NCI-H1436 (cell line): ENCODE results near the gene DPYSL3.

ENCODE experiments used
- DNase-seq: peaks from one replicate; lab custom pipeline; 2025; lab: John Stamatoyannopoulos, UW

DPYSL3 gene

DNA sequence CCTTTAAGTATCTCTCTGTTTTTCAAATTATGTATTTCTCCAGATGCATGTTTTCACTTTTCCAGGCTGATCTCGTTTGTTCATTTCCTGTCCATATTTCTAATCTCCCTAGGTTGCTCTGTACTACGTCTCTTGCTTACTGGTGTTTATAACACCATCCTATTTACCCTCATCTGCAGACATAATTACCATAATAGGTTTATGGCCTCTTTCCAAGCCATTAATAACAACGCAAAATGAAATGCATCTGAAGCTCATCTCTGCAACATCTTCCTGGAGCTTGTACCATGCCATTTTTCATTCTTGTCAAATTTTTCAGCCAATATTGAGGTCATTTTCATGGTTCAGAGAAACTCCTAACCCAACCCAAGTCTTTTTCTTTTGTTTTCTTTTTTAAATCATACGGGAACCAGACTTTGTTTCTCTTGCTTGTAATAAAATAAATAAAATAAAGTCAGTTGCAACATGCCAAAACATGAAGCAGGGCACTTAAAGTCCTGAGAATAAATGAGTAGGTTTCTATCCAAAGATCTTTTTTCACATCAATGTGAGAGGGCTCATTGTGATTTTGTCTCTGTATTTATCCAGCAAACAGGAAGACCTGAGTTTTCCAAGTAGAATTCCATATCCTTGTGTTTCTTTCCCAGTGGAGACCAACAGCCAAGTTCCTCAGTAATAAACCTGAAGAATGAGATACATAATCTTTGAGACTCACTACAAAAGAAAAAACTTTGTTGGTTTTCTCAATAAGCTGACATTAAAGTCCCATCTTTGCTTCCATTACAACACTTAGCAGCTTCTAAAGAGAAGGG, 37.0 kb downstream of the DPYSL3 start:
- DNase-seq = peak; percentile 58

- no peak for DNase-seq
These were observed 41.8 kb downstream of the DPYSL3 start for GRCh38 chr5:147467973-147468508.

GRCh38 chr5:147466360-147466980, 43.4 kb downstream of the DPYSL3 start:
- DNase-seq = no peak

DNA sequence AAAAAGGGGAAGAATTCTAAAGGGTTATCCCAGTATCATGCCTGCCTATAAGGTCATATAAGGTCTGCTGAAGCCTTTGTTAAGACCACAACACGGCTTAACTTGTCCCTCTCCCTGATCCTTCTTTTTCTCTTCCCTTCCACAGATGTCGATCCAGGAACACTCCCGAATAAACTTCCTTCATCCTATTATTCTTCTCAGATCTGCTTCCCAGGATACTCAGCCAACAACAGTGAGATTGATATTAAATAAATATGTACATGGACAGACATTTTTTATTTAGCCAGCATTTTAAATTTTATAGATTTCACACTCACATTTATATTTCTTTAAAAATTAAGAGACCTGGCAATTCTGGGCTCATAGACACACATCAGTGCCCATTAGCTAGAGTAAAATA, 44.1 kb downstream of the DPYSL3 start:
- no peak for DNase-seq

DNA sequence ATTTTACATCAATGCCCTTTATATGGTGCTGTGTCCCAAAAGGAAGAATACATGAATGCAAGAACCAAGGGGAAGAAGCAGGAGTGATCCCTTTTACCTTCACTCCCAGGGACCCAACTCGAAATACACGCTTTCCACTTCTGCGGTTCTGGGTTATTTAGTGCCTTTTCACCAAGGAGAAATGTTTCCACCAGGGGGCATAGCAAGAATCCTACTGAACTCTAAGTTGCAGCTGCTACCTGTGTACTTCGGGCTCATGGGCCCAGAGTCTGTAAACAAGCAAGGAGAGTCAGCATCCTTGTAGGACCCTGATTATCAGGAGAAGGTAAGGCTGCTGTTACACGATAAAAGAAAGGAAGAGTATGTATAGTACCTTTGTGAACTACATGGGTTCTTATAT, 45.7 kb downstream of the DPYSL3 start:
- peak; percentile 41 for DNase-seq

DNA sequence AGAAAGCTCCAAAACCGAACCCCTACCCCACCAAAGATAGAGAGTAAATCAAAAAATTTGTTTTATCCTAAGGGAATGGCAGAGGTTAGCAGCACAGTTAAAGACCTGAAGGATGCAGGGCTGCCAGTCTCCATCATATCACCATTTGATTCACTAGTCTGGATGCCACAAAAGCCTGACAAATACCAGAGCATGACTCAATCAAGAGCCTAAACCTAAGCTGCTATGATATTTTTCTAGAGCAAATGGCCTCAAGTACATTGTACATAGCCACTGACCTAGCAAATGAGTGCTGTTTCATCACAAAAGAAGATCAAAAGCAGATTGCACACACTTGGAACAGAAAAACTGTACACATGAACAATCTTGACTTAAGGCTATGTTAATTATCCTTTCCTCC, 48.0 kb downstream of the DPYSL3 start:
- DNase-seq = no peak

DNA sequence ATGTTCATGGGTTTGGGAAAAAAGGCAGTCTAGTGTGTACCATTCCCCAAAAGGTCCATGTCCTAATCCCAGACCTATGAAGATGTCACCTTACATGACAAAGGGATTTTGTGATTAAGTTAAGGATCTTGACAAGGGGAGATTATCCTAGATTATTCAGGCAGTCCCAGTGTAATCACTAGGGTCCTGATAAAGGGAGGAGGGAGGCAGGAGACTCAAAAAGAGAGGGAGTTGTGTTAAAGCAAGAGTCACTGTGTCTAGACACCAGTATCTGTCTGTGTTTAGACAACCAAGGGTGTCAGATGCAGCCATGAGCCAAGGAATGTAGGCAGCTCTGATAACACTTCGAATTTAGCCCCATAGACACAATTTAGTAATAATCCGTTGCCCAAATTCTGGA, 49.5 kb downstream of the DPYSL3 start:
- DNase-seq = no peak

DNA sequence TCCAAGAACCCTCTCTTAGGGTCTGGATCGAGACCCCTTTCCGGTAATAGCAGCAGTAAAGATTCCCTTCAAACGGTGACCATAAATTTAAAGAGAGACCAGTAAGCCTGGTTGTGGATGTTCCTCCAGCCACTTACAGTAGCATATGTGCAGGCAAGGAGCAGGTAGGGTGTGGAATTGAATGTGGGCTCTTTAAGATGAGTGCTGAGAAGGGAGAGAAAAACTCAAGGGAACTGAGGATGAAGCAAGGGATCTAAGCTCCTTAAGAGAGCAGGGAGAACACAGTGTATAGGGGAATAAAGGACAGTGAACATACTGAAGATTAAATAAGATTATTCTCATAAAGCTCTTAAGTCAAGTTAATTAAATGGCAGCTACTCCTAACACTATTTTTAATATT, 51.3 kb downstream of the DPYSL3 start:
- no peak for DNase-seq

GRCh38 chr5:147455822-147456450, 53.9 kb downstream of the DPYSL3 start:
- no peak for DNase-seq

DNA sequence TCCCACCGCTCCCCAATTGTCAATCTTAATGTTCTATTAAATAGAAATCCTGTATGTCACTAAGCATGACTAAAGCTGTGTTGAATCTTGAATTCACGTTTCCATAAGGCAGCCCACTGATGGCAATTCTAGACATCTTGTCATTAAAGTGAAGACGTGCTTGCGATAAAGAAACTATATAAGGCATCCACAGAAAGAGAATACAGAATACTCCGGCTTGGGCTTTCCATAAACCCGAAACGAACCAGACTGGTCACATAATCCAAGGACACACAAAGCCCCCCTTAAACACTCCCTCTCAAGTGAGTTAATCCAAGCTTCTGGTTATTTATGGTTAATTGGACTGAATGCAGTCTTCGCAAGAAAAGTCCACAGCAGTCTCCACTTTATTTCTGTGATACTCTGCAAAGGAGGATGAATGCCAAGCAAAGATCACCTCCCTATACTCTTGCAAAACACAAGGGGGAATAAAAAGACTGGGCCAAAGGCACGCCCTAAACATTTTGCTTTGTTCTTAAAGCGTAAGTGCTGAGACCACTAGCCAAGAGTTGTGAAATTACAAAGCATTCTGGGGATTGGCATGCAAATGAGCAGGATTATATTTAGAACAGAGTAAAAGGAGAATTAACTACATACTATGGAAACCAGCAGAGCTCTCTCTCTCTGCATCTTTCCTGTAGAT, 54.7 kb downstream of the DPYSL3 start:
- DNase-seq = no peak

DNA sequence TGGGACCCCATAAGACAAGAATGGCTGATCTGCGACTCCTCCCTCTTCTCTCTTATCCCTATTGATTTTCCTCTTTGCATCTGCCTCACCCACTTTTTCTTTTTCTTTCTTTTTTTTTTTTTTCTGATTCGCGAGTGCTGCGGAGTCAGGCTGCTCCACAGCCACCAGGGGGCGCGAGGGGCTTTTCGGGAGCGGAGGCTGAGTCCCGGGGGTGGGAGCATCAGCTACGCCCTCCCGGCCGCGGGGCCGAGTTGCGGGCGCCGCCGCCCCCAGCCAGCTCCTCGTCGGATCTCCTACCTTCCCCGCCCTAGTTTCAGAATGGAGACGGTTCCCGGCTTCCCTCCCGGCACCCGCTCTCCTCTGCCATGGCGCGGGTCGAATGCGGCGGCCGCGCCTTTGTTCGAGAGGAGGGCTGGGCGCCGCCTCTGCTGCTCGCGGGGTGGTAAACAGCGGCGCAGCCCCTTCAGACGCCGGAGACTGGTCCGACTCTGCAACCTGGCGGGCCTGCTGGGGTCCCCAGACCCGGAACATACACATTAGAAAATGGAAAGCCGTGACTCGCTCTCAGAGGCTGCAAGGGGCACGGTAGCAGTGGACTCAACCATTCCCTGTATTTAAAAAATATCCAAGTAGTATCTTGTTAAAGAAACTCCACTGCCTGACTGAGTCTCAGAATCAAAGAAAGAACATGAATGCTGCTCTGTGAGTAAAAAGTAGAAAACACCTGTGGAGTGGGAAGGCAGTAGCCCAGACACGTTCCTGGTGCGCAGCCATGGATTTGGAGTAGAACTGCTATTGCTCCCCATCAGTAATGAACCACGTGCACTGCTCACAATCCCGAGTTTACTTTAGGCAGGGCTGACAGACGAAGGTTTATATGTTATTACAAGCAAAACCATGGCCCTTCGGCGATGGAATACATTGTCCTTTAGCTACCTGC, 55.7 kb downstream of the DPYSL3 start:
- peak; percentile 94 for DNase-seq

GRCh38 chr5:147452165-147452811, 57.6 kb downstream of the DPYSL3 start:
- no peak for DNase-seq

DNA sequence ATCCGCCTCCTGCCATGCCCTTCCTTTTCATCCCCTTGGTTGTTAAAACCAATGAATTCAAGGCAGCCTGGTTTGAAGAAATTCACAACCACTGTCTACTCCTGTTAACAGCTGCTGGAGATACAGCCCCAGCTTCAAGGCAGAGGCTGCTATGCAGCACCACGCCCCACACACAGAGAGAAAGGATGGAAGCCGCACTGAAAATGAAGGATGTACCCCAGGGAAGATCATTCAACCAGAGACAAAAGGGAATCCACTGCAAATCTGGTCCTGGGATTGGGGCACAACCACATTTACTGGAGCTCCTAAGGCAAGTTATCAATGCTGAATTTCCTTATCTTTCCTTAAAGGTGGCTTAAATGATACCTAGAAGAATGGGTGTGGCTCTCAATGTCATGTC, 58.7 kb downstream of the DPYSL3 start:
- no peak for DNase-seq

DNA sequence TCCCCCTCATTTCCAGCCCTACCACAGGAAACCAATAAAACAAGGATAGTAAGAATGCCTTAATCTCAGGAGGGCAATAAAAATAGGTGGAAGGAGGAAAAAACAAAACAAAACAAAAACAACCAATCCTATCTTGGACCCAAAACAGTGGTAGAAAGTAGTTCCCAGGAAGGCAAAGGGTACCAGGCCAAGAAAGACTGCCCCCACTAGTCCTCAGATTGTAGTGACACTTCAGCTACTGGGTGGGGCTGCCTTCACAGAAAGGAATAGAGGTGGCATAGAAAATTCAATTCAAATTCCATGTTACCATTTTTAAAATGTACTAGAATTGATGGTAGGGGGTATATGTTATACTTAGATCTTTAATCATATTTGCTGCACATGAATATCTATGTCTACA, 59.3 kb downstream of the DPYSL3 start:
- no peak for DNase-seq

DNA sequence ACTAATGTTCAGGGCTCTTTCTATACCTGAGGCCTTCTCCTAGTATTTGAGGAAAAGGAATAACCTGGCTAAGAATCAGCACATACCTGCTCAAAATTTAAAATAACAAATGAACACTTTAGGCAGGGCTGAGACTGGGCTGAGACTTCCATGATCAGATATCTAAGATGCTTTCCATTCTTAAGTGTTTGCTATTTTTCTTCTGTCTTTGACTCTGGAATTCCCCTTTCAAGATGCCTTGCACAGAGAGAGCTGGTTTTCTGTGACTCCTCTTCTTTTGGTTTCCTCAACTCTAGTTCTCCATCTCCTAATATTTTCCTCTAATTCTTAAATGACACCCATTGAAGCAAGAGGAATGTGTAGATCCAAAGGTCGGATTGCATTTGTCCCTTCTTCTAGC, 61.1 kb downstream of the DPYSL3 start:
- no peak for DNase-seq

DNA sequence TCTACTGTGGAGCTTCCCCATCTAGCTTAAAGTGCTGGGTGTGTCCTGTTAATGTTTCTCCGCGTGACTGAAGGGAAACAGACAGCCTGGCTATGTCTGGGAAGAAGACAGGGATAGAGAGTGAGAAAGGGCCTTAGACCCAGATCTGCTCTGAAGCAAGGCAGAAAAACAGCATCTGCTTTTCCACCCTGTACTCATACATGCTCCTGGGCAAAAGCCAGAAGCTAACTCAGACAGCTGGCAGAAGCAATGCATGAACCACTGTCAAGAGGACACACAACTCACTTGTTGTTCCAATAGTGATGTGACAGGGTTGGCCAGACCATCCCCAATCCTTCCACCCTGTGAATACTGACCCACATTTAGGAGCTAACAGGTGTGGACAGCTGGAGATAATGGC, 63.3 kb downstream of the DPYSL3 start:
- DNase-seq = no peak

DNA sequence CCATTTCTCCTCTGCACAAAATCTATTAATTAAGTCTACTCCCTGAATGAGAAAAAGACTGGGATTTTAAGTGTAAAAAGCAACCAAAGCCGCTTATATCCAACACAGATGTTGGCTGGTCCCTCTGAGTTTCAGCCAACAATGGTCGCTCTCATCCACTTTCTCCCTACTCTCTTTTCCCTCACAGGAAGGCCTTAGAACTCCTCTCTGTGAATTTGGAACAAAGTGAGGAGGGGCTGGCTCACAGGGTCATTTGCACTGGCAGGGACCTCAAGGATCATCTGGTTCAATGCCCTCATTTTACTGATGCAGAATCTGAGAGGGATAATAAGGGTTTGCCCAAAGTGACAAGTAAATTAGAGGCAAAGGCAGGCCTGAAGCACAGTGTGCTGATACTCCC, 64.0 kb downstream of the DPYSL3 start:
- DNase-seq = no peak

DNA sequence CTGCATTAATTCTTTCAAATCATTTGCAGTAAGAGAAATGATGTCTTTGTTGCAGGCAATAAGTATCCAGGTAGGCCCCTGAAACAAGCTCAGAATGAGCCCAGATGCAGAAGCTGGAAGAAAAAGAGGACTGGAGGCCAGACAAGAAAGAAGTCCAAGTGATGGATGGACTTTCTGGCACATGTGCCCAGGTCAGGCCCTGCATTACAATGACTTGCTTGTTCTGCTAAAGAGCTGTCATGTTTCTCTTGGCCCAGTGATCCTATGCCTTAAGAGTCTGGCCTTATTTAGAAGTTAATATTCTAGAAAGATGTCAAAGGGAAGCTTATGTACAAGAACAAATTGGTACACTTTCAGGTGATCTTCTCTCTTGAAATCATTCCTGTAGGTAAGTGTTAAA, 64.8 kb downstream of the DPYSL3 start:
- no peak for DNase-seq

DNA sequence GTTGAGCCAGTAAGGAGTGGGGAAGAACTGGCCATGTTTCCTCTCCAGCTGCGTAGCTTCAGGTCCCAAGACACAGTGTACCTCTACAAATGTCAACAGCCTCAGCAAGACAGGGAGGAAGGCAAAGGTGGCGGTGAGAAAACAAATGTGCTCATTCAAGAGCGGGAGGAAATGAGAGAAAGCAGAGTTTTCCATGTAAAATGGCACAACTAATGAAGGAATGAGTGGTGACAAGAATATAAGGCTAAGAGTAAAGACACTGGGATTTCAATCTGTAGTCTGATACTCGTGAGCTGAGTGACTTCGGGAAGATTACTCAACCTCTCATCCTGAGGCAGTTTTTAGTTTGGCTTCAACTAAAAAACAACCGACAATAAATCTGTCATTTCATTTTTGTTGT, 67.6 kb downstream of the DPYSL3 start:
- DNase-seq = no peak

- no peak for DNase-seq
These were observed 68.6 kb downstream of the DPYSL3 start for GRCh38 chr5:147441191-147441695.

- DNase-seq = no peak
These were observed 70.6 kb downstream of the DPYSL3 start for GRCh38 chr5:147439254-147439653.
